ENCODE results near the gene CCND1.

Gene CCND1

GRCh38 chr11:69656536-69657455 is 15.8 kb downstream of the CCND1 start:
- DNase-seq: no peak
- no peak for TF ChIP-seq POLR2A (IDR thresholded peaks at IDR 0.05; ENCODE audit: low read length)
- no peak for TF ChIP-seq GATA1 (IDR thresholded peaks at IDR 0.05; ENCODE audit: low read depth, low read length)

GRCh38 chr11:69657456-69657910 is 16.5 kb downstream of the CCND1 start:
- DNase-seq: no peak
- TF ChIP-seq POLR2A (IDR thresholded peaks at IDR 0.05; ENCODE audit: low read length): no peak
- TF ChIP-seq GATA1 (IDR thresholded peaks at IDR 0.05; ENCODE audit: low read depth, low read length): no peak

- TF ChIP-seq GATA1 (IDR thresholded peaks at IDR 0.05; ENCODE audit: low read depth, low read length) (no peak), POLR2A (IDR thresholded peaks at IDR 0.05; ENCODE audit: low read length) (no peak)
- no peak for DNase-seq
These were observed 17.1 kb downstream of the CCND1 start for GRCh38 chr11:69657911-69658625.

- no peak for TF ChIP-seq GATA1 (IDR thresholded peaks at IDR 0.05; ENCODE audit: low read depth, low read length)
- TF ChIP-seq POLR2A (IDR thresholded peaks at IDR 0.05; ENCODE audit: low read length): no peak
- DNase-seq: no peak
These were observed 17.9 kb downstream of the CCND1 start for GRCh38 chr11:69658626-69659450.

- DNase-seq: no peak
These were observed 18.6 kb downstream of the CCND1 start for GRCh38 chr11:69659591-69659990.

GRCh38 chr11:69660001-69660500 is 19.1 kb downstream of the CCND1 start:
- TF ChIP-seq POLR2A (IDR thresholded peaks at IDR 0.05; ENCODE audit: low read length) (no peak), GATA1 (IDR thresholded peaks at IDR 0.05; ENCODE audit: low read depth, low read length) (no peak)
- DNase-seq: no peak

More at GRCh38 chr11:69659591-69659990, 18.6 kb downstream of the CCND1 start:
- TF ChIP-seq GATA1 (IDR thresholded peaks at IDR 0.05; ENCODE audit: low read depth, low read length): no peak
- no peak for TF ChIP-seq POLR2A (IDR thresholded peaks at IDR 0.05; ENCODE audit: low read length)

GRCh38 chr11:69661413-69661715 is 20.4 kb downstream of the CCND1 start:
- no peak for TF ChIP-seq GATA1 (IDR thresholded peaks at IDR 0.05; ENCODE audit: low read depth, low read length)
- no peak for TF ChIP-seq POLR2A (IDR thresholded peaks at IDR 0.05; ENCODE audit: low read length)
- DNase-seq: no peak

- peak in 1 of 2 experiments; percentile 12 for DNase-seq
- TF ChIP-seq GATA1 (IDR thresholded peaks at IDR 0.05; ENCODE audit: low read depth, low read length) (no peak), POLR2A (IDR thresholded peaks at IDR 0.05; ENCODE audit: low read length) (no peak)
These were observed 21.2 kb downstream of the CCND1 start for GRCh38 chr11:69662021-69662698.

- TF ChIP-seq POLR2A (IDR thresholded peaks at IDR 0.05; ENCODE audit: low read length): no peak
- no peak for TF ChIP-seq GATA1 (IDR thresholded peaks at IDR 0.05; ENCODE audit: low read depth, low read length)
- DNase-seq: no peak
These were observed 21.9 kb downstream of the CCND1 start for GRCh38 chr11:69662806-69663205.

GRCh38 chr11:69663326-69663725 is 22.4 kb downstream of the CCND1 start:
- no peak for DNase-seq
- no peak for TF ChIP-seq GATA1 (IDR thresholded peaks at IDR 0.05; ENCODE audit: low read depth, low read length)
- no peak for TF ChIP-seq POLR2A (IDR thresholded peaks at IDR 0.05; ENCODE audit: low read length)

GRCh38 chr11:69664103-69664775 is 23.3 kb downstream of the CCND1 start:
- DNase-seq: no peak
- TF ChIP-seq GATA1 (IDR thresholded peaks at IDR 0.05; ENCODE audit: low read depth, low read length) (no peak), POLR2A (IDR thresholded peaks at IDR 0.05; ENCODE audit: low read length) (no peak)

GRCh38 chr11:69664901-69665300 is 23.9 kb downstream of the CCND1 start:
- TF ChIP-seq GATA1 (IDR thresholded peaks at IDR 0.05; ENCODE audit: low read depth, low read length) (no peak), POLR2A (IDR thresholded peaks at IDR 0.05; ENCODE audit: low read length) (no peak)
- DNase-seq: no peak

Data from erythroblast (primary cell).